IMR-90 (cell line): Measurements from ENCODE around the gene UNC93A. TPM values are rescaled to one million over a fixed set of nuclear protein-coding genes. Genes with fewer than 3 reads are reported as not detected.

ENCODE experiments used
- ATAC-seq: fragments of 200-7000 bp; cut with Tn5 transposase; 2 replicates; pipeline ENCODE4 v1.9.1; 2020; ENCODE audit warnings: low read depth, mild to moderate bottlenecking, moderate library complexity
- BruUV-seq: library from RNA; stranded (reverse); fragments of 400-500 nt; replicated peaks from 2 replicates; lab custom pipeline; 2021; lab: Mats Ljungman, UMichigan
- CTCF ChIA-PET: fragments of 300-600 bp; formaldehyde crosslinking; extraction: SDS; loops from one replicate; lab custom pipeline; 2021; ENCODE audit warnings: antibody characterized with exemption; lab: Yijun Ruan, JAX
- POLR2A ChIA-PET: fragments of 300-600 bp; sonication (Branson Sonifier 250); formaldehyde crosslinking; loops from one replicate; lab custom pipeline; 2022; ENCODE audit warnings: antibody characterized with exemption; ENCODE audit not compliant: unreplicated experiment; lab: Charles Lee
- DNase-seq: peaks from one replicate; pipeline ENCODE4 v3.0.0; 2013
- H2AFZ ChIP-seq: replicated peaks from 2 replicates; pipeline ENCODE3; 2013; ENCODE audit warnings: low read length, mild to moderate bottlenecking; ENCODE audit not compliant: poor library complexity
- H2AK5ac ChIP-seq: 2 replicates; pipeline ENCODE4 v1.6.1; 2013; ENCODE audit warnings: low read depth, low read length, inconsistent platforms
- H2AK9ac ChIP-seq: replicated peaks from 2 replicates; pipeline ENCODE3; 2013; ENCODE audit warnings: mild to moderate bottlenecking, low read depth, low read length, moderate library complexity; ENCODE audit not compliant: poor library complexity
- H2BK120ac ChIP-seq: 2 replicates; pipeline ENCODE4 v1.6.1; 2013; ENCODE audit warnings: low read depth, low read length, inconsistent platforms
- H2BK15ac ChIP-seq: 3 replicates; pipeline ENCODE4 v1.6.1; 2013; ENCODE audit warnings: low read depth, low read length, inconsistent platforms
- H2BK20ac ChIP-seq: 2 replicates; pipeline ENCODE4 v1.6.1; 2013; ENCODE audit warnings: low read depth, mild to moderate bottlenecking, inconsistent platforms, low read length, moderate library complexity
- H2BK5ac ChIP-seq: 2 replicates; pipeline ENCODE4 v1.6.1; 2013; ENCODE audit warnings: mild to moderate bottlenecking, low read depth, low read length, inconsistent platforms; ENCODE audit not compliant: poor library complexity, severe bottlenecking
- H3K14ac ChIP-seq: replicated peaks from 2 replicates; pipeline ENCODE4 v1.6.1; 2013; ENCODE audit warnings: low read depth, low read length, inconsistent platforms
- H3K18ac ChIP-seq: 2 replicates; pipeline ENCODE4 v1.6.1; 2013; ENCODE audit warnings: low read depth, low read length, control low read depth
- H3K23ac ChIP-seq: 2 replicates; pipeline ENCODE4 v1.6.1; 2013; ENCODE audit warnings: low read depth, low read length, inconsistent platforms
- H3K27ac ChIP-seq: 2 replicates; pipeline ENCODE4 v1.5.1; 2013; ENCODE audit warnings: mild to moderate bottlenecking, control low read depth, low read length; ENCODE audit not compliant: insufficient read depth
- H3K27me3 ChIP-seq: 2 replicates; pipeline ENCODE4 v1.6.1; 2013; ENCODE audit warnings: low read length; ENCODE audit not compliant: control insufficient read depth, insufficient read depth
- H3K36me3 ChIP-seq: 2 replicates; pipeline ENCODE4 v1.6.1; 2013; ENCODE audit warnings: low read length, mixed read lengths; ENCODE audit not compliant: control insufficient read depth, insufficient read depth
- H3K4ac ChIP-seq: 2 replicates; pipeline ENCODE4 v1.6.1; 2013; ENCODE audit warnings: low read depth, low read length, inconsistent platforms
- H3K4me1 ChIP-seq: 2 replicates; pipeline ENCODE4 v1.6.1; 2013; ENCODE audit warnings: low read length, mixed read lengths; ENCODE audit not compliant: control insufficient read depth, insufficient read depth
- H3K4me2 ChIP-seq: 2 replicates; pipeline ENCODE4 v1.6.1; 2013; ENCODE audit warnings: low read depth, mild to moderate bottlenecking, control low read depth, low read length, moderate library complexity
- H3K4me3 ChIP-seq: 2 replicates; pipeline ENCODE4 v1.5.1; 2013; ENCODE audit warnings: low read depth, mild to moderate bottlenecking, control low read depth, low read length, moderate library complexity; ENCODE audit not compliant: insufficient read depth
- H3K56ac ChIP-seq: 2 replicates; pipeline ENCODE4 v1.6.1; 2013; ENCODE audit warnings: low read length, inconsistent platforms; ENCODE audit not compliant: insufficient read depth; ENCODE audit errors: extremely low read depth
- H3K79me1 ChIP-seq, 2 experiments: 2 replicates each; pipeline ENCODE4 v1.6.1; 2013; ENCODE audit warnings: low read length in 2 of 2, inconsistent platforms in 1 of 2, low read depth in 1 of 2
- H3K9ac ChIP-seq: 2 replicates; pipeline ENCODE4 v1.6.1; 2013; ENCODE audit warnings: low read depth, low read length, control low read depth
- H3K9me1 ChIP-seq: 2 replicates; pipeline ENCODE4 v1.6.1; 2013; ENCODE audit warnings: low read length, inconsistent platforms; ENCODE audit not compliant: insufficient read depth
- H3K9me3 ChIP-seq: 2 replicates; pipeline ENCODE4 v1.6.1; 2013; ENCODE audit warnings: low read length; ENCODE audit not compliant: control insufficient read depth, insufficient read depth
- H4K20me1 ChIP-seq: 2 replicates; pipeline ENCODE4 v1.6.1; 2013; ENCODE audit warnings: low read length, inconsistent platforms; ENCODE audit not compliant: insufficient read depth
- H4K5ac ChIP-seq: 2 replicates; pipeline ENCODE4 v1.6.1; 2013; ENCODE audit warnings: mild to moderate bottlenecking, low read depth, low read length, control low read depth
- H4K8ac ChIP-seq, 2 experiments: 2 replicates each; pipeline ENCODE4 v1.6.1; 2013; ENCODE audit warnings: low read depth in 2 of 2, low read length in 2 of 2, control low read depth in 1 of 2, inconsistent platforms in 1 of 2
- H4K91ac ChIP-seq: 2 replicates; pipeline ENCODE4 v1.6.1; 2013; ENCODE audit warnings: low read depth, low read length, inconsistent platforms; ENCODE audit not compliant: insufficient read depth
- BHLHE40 ChIP-seq: fragments of 150-350 bp; IDR thresholded peaks from 2 replicates; pipeline ENCODE4 v1.6.1; 2016; ENCODE audit warnings: mild to moderate bottlenecking, low read depth, low read length
- CEBPB ChIP-seq: IDR thresholded peaks from 2 replicates; pipeline ENCODE4 v1.6.1; 2012; ENCODE audit warnings: low read depth, low read length, improper control_type of control experiment
- CHD1 ChIP-seq: IDR thresholded peaks from 2 replicates; pipeline ENCODE4 v1.6.1; 2012; ENCODE audit warnings: low read depth, low read length, improper control_type of control experiment
- ELK1 ChIP-seq: fragments of 150-350 bp; IDR thresholded peaks from 2 replicates; pipeline ENCODE4 v1.6.1; 2016; ENCODE audit warnings: low read depth, mild to moderate bottlenecking, low read length, moderate library complexity, borderline replicate concordance
- FOS ChIP-seq: fragments of 150-350 bp; IDR thresholded peaks from 2 replicates; pipeline ENCODE4 v1.6.1; 2016; ENCODE audit warnings: low read depth, low read length
- MAFK ChIP-seq: IDR thresholded peaks from 2 replicates; pipeline ENCODE4 v1.6.1; 2012; ENCODE audit warnings: low read depth, low read length, improper control_type of control experiment
- MAZ ChIP-seq: IDR thresholded peaks from 2 replicates; pipeline ENCODE4 v1.6.1; 2012; ENCODE audit warnings: low read depth, mild to moderate bottlenecking, low read length, improper control_type of control experiment, moderate library complexity, borderline replicate concordance
- MXI1 ChIP-seq: IDR thresholded peaks from 2 replicates; pipeline ENCODE4 v1.6.1; 2012; ENCODE audit warnings: low read depth, mild to moderate bottlenecking, low read length, moderate library complexity, borderline replicate concordance
- NFE2L2 ChIP-seq: fragments of 150-350 bp; IDR thresholded peaks from 2 replicates; pipeline ENCODE4 v1.6.1; 2016; ENCODE audit warnings: low read depth, mild to moderate bottlenecking, low read length
- POLR2A ChIP-seq: IDR thresholded peaks from 2 replicates; pipeline ENCODE4 v1.6.1; 2012; ENCODE audit warnings: mild to moderate bottlenecking, low read depth, low read length
- RAD21 ChIP-seq: IDR thresholded peaks from 2 replicates; pipeline ENCODE4 v1.6.1; 2012; ENCODE audit warnings: low read length, improper control_type of control experiment
- RCOR1 ChIP-seq: IDR thresholded peaks from 2 replicates; pipeline ENCODE4 v1.6.1; 2012; ENCODE audit warnings: mild to moderate bottlenecking, low read length, improper control_type of control experiment; ENCODE audit not compliant: insufficient replicate concordance
- SMC3 ChIP-seq: fragments of 150-350 bp; IDR thresholded peaks from 2 replicates; pipeline ENCODE4 v1.6.1; 2016; ENCODE audit warnings: low read depth, mild to moderate bottlenecking, antibody characterized with exemption, low read length, moderate library complexity
- USF2 ChIP-seq: fragments of 150-350 bp; IDR thresholded peaks from 2 replicates; pipeline ENCODE4 v1.6.1; 2017; ENCODE audit warnings: mild to moderate bottlenecking, antibody characterized with exemption, low read length, low read depth
- WGBS, 2 experiments: methylation state at CpG; one replicate each; pipeline versions ENCODE4 v1.1.5 to v1.1.7; 2013; ENCODE audit warnings: missing lambda C conversion rate in 2 of 2; ENCODE audit not compliant: insufficient read length in 1 of 2; ENCODE audit errors: extremely low coverage in 2 of 2; 5-methylcytosine and 5-hydroxymethylcytosine counted together
- dilution Hi-C: fragments of 300-500 bp; cut with HindIII; formaldehyde crosslinking; loops from one replicate; pipeline ENCODE4 v1.14.3; 2018; ENCODE audit warnings: low sequenced_read_pairs; ENCODE audit not compliant: unreplicated experiment
- in situ Hi-C: fragments of 300-500 bp; cut with MboI; formaldehyde crosslinking; loops from 3 replicates; pipeline ENCODE4 v1.14.3; 2019; ENCODE audit warnings: low sequenced_read_pairs, inconsistent platforms, mixed read lengths
- intact Hi-C: fragments of 100-400 bp; cut with micrococcal nuclease; formaldehyde crosslinking; loops from 2 replicates; pipeline ENCODE4 v1.10.0; 2022
- polyA plus RNA-seq, 3 experiments: library from polyadenylated mRNA; depleted of rRNA; stranded (reverse); fragments of >200 nt; gene quantifications; 2 replicates each; pipeline ENCODE4 v1.2.3, GENCODE V29; 2012; ENCODE audit warnings: low replicate concordance in 1 of 3
- total RNA-seq: library from RNA; depleted of rRNA; stranded (reverse); fragments of >200 nt; gene quantifications from 2 replicates; pipeline ENCODE4 v1.2.3, GENCODE V29; 2012
- TF ChIP-seq, protein P1 (sequence below): conservative IDR thresholded peaks from 2 replicates; pipeline ENCODE4 v1.5.1; 2012; ENCODE audit warnings: mild to moderate bottlenecking, low read depth, low read length, improper control_type of control experiment

The UNC93A gene
- total and polyA plus RNA-seq, 2 of the 4 experiments (the other 2 are of a cell fraction), result not detected

GRCh38 chr6:167338541-167339117 is 47.5 kb downstream of the UNC93A start:
- H2BK120ac ChIP-seq, result no peak overlapping the region
- in situ Hi-C loops, result no loop called here
- H3K18ac ChIP-seq, result no peak overlapping the region
- H3K9me3 ChIP-seq, result peaks cover 33% of the 10 kb centered on the region
- DNase-seq (no peak), ATAC-seq (no peak)
- no peak overlapping the region for H2BK20ac ChIP-seq
- H3K9me1 ChIP-seq, result no peaks in the 10 kb centered on the region
- H3K56ac ChIP-seq, result no peak overlapping the region
- POLR2A ChIA-PET, result no interaction called here
- dilution Hi-C loops, result no loop called here
- H3K79me1 ChIP-seq, result no peaks in the 10 kb centered on the region
- no peak overlapping the region for H3K27ac ChIP-seq
- no peaks in the 10 kb centered on the region for H3K4me1 ChIP-seq
- no TSS peak for BruUV-seq
- CTCF ChIA-PET, result no interaction called here
- TF ChIP-seq CEBPB (no peak), MXI1 (no peak), CHD1 (no peak), SMC3 (no peak), POLR2A (no peak), RAD21 (no peak), USF2 (no peak), MAFK (no peak), MAZ (no peak), RCOR1 (no peak), NFE2L2 (no peak), FOS (no peak), BHLHE40 (no peak), ELK1 (no peak)
- TF ChIP-seq, protein P1, sequence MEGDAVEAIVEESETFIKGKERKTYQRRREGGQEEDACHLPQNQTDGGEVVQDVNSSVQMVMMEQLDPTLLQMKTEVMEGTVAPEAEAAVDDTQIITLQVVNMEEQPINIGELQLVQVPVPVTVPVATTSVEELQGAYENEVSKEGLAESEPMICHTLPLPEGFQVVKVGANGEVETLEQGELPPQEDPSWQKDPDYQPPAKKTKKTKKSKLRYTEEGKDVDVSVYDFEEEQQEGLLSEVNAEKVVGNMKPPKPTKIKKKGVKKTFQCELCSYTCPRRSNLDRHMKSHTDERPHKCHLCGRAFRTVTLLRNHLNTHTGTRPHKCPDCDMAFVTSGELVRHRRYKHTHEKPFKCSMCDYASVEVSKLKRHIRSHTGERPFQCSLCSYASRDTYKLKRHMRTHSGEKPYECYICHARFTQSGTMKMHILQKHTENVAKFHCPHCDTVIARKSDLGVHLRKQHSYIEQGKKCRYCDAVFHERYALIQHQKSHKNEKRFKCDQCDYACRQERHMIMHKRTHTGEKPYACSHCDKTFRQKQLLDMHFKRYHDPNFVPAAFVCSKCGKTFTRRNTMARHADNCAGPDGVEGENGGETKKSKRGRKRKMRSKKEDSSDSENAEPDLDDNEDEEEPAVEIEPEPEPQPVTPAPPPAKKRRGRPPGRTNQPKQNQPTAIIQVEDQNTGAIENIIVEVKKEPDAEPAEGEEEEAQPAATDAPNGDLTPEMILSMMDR, result no peak
- H4K8ac ChIP-seq, result no peak overlapping the region
- no peak overlapping the region for H2AK9ac ChIP-seq
- H4K5ac ChIP-seq, result no peak overlapping the region
- intact Hi-C loops, result no loop called here
- H3K4ac ChIP-seq, result no peak overlapping the region
- H3K4me2 ChIP-seq, result no peak overlapping the region
- no peaks in the 10 kb centered on the region for H3K36me3 ChIP-seq
- no peak overlapping the region for H4K91ac ChIP-seq
- H2AK5ac ChIP-seq, result no peak overlapping the region
- no peak overlapping the region for H2AFZ ChIP-seq
- no peak overlapping the region for H2BK15ac ChIP-seq
- H2BK5ac ChIP-seq, result no peak overlapping the region
- no peaks in the 10 kb centered on the region for H3K27me3 ChIP-seq
- H3K9ac ChIP-seq, result no peak overlapping the region
- H3K14ac ChIP-seq, result no peak overlapping the region
- no peaks in the 10 kb centered on the region for H4K20me1 ChIP-seq
- WGBS, 2 experiments, result no CpG with 5 or more reads among the region's 5 CpGs
- no peak overlapping the region for H3K23ac ChIP-seq
- H3K4me3 ChIP-seq, result no peak overlapping the region
